ENCODE data around the gene KIF25.

DNA sequence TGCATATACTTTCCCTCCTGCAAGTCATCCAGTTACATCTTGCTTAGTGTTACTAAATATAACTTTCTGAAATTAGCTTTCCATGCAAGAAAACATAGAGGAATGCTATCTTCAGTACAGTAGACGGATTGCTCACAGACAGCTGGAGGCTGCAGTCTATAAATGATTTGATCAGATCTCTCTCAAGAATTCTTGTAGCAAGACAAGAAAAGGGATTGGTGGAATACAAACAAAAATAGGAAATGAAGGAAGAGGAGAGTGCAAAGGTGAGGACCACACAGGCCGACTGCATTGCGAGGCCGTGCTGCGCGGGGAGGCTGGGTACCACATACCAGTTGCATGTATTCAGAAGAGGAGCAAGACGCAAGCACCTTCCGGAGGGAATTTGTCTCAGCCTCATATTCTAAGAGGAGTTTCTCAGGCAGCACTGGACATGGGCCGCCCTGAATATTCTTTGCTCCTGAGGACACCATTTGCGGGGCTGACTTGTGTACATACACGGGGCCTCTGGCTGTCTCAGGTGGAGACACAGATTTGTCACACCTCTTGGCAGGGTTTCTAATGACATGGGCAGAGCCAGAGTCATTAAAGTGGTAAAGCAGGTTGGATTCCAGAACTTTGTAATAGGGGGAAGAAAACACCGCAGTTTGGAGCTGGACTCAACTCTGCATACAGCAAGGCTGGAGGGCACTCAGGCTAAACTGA, 22.7 kb upstream of the KIF25 start:
- TF ChIP-seq POLR2A (IDR thresholded peaks at IDR 0.05) (no peak), POLR2AphosphoS5 (IDR thresholded peaks at IDR 0.05) (no peak)
- TF ChIP-seq, protein P1, sequence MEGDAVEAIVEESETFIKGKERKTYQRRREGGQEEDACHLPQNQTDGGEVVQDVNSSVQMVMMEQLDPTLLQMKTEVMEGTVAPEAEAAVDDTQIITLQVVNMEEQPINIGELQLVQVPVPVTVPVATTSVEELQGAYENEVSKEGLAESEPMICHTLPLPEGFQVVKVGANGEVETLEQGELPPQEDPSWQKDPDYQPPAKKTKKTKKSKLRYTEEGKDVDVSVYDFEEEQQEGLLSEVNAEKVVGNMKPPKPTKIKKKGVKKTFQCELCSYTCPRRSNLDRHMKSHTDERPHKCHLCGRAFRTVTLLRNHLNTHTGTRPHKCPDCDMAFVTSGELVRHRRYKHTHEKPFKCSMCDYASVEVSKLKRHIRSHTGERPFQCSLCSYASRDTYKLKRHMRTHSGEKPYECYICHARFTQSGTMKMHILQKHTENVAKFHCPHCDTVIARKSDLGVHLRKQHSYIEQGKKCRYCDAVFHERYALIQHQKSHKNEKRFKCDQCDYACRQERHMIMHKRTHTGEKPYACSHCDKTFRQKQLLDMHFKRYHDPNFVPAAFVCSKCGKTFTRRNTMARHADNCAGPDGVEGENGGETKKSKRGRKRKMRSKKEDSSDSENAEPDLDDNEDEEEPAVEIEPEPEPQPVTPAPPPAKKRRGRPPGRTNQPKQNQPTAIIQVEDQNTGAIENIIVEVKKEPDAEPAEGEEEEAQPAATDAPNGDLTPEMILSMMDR (IDR thresholded peaks at IDR 0.05), result no peak
